ENCODE measurements around the gene EEF1AKMT1. TPM values are rescaled to one million over a fixed set of nuclear protein-coding genes. Genes with fewer than 3 reads are reported as not detected.

Gene EEF1AKMT1
- total RNA-seq, 1 experiment from 2014 or later = 9.2 TPM

DNA sequence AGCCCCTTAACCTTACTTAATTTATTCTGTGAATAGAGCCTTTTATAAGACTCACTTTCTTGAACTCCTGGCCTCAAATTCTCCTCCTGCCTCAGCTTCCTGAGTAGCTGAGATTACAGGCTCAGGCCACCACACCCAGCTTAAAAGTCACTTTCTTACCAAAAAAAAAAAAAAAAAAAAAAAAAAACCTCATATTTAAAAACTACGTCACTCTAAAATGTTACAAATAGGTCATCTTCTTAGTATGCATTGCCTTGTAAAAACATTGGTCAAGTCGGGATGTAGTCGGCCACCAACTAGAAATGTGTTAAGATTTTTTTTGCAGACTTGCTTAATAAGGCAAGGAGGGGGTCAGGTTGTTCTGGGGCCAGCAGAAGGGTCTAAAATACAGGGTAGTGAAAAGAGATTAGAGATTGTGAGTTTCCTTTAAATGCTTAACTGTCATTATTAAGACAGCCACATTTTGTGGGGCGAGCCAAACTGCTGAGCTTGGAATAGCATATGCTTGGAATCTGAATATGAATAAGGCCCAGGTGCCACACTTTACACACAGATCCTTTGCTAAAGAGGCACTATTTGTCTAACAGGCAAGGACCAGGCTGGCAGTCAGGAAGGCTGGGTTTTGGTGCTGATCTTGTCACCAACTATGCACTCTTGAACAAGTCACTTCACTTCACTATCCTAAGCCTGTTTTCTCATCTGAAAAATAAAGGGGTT lies 86.7 kb downstream of the EEF1AKMT1 start:
- Histone ChIP-seq H3K9me3 (ENCODE audit: low read depth, low read length, poor library complexity, severe bottlenecking) (no peaks in the 10 kb centered on the region), H3K4me1 (ENCODE audit: insufficient read depth, low read length, poor library complexity, severe bottlenecking) (no peaks in the 10 kb centered on the region), H3K36me3 (ENCODE audit: insufficient read depth, low read length, poor library complexity, severe bottlenecking) (no peaks in the 10 kb centered on the region), H3K27ac (ENCODE audit: low read depth, low read length, poor library complexity, severe bottlenecking) (no peak overlapping the region), H3K27me3 (replicated peaks; ENCODE audit: insufficient read depth, low read depth, low read length, poor library complexity) (no peaks in the 10 kb centered on the region), H3K4me3 (ENCODE audit: low read depth, low read length, poor library complexity, severe bottlenecking) (no peak overlapping the region)
- no TSS peak for BruUV-seq (replicated peaks)
- DNase-seq (ENCODE audit: low spot score) = no peak
- POLR2A ChIA-PET (ENCODE audit: low non-redundant PET) = no interaction called here
- CTCF ChIA-PET = no interaction called here
- intact Hi-C loops (cut with micrococcal nuclease; ENCODE audit: unreplicated experiment) = no loop called here
- TF ChIP-seq EZH2 (IDR thresholded peaks at IDR 0.05; ENCODE audit: borderline replicate concordance, low read depth, low read length, poor library complexity, severe bottlenecking) = no peak
- TF ChIP-seq, protein P1, sequence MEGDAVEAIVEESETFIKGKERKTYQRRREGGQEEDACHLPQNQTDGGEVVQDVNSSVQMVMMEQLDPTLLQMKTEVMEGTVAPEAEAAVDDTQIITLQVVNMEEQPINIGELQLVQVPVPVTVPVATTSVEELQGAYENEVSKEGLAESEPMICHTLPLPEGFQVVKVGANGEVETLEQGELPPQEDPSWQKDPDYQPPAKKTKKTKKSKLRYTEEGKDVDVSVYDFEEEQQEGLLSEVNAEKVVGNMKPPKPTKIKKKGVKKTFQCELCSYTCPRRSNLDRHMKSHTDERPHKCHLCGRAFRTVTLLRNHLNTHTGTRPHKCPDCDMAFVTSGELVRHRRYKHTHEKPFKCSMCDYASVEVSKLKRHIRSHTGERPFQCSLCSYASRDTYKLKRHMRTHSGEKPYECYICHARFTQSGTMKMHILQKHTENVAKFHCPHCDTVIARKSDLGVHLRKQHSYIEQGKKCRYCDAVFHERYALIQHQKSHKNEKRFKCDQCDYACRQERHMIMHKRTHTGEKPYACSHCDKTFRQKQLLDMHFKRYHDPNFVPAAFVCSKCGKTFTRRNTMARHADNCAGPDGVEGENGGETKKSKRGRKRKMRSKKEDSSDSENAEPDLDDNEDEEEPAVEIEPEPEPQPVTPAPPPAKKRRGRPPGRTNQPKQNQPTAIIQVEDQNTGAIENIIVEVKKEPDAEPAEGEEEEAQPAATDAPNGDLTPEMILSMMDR (conservative IDR thresholded peaks at IDR 0.05; ENCODE audit: low read depth, low read length) = no peak

DNA sequence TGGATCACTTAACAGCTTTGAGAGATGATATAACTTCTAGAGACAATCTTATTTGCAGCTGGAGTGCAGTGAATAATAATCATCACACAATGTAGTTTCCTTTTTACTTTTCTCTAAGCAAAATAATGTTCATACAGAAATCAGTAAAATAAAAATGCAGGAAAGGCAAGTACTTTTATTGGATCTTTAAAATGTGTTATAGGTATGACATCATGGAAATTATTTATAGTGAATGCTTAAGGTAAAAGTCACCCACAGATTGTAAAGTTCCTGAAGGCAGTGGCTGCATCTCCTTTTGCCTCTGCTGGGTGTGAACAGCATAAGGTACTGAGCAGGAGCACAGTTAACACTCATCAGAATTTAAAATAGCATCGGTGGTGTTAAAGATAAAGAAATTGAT lies 87.6 kb downstream of the EEF1AKMT1 start:
- no peaks in the 10 kb centered on the region for H3K4me1 ChIP-seq (ENCODE audit: insufficient read depth, low read length, poor library complexity, severe bottlenecking)
- no TSS peak for BruUV-seq (replicated peaks)

DNA sequence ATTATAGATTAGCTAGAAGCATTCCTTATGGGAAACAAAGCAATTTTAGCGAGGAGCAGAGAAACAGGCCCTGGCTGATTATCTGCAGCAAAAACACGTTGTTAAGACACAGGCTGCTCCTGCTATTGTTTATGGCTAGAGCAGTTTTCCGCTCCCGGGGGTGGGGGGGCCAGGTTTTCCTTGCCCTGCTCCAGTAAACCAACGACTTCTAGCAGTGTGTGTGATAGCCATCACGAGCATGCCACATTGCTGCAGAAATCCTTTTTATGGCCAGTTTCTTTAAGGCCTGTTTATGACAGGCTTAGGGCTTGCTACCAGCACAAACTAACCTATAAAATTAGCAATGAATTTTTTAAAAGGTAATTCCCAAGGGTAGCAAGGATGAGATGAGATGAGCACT lies 88.7 kb downstream of the EEF1AKMT1 start:
- H3K27me3 ChIP-seq (replicated peaks; ENCODE audit: insufficient read depth, low read depth, low read length, poor library complexity) = no peaks in the 10 kb centered on the region
- TF ChIP-seq EZH2 (IDR thresholded peaks at IDR 0.05; ENCODE audit: borderline replicate concordance, low read depth, low read length, poor library complexity, severe bottlenecking) = no peak
- TF ChIP-seq, protein P1 (conservative IDR thresholded peaks at IDR 0.05; ENCODE audit: low read depth, low read length) = no peak
- no peaks in the 10 kb centered on the region for H3K36me3 ChIP-seq (ENCODE audit: insufficient read depth, low read length, poor library complexity, severe bottlenecking)
- H3K9me3 ChIP-seq (ENCODE audit: low read depth, low read length, poor library complexity, severe bottlenecking) = no peaks in the 10 kb centered on the region
- H3K4me1 ChIP-seq (ENCODE audit: insufficient read depth, low read length, poor library complexity, severe bottlenecking) = no peaks in the 10 kb centered on the region
- H3K4me3 ChIP-seq (ENCODE audit: low read depth, low read length, poor library complexity, severe bottlenecking) = no peak overlapping the region
- no peak overlapping the region for H3K27ac ChIP-seq (ENCODE audit: low read depth, low read length, poor library complexity, severe bottlenecking)
- BruUV-seq (replicated peaks) = no TSS peak
- POLR2A ChIA-PET (ENCODE audit: low non-redundant PET) = no interaction called here
- CTCF ChIA-PET = no interaction called here
- intact Hi-C loops (cut with micrococcal nuclease; ENCODE audit: unreplicated experiment) = no loop called here
- DNase-seq (ENCODE audit: low spot score) = no peak

More for the DNA sequence above, 87.6 kb downstream of the EEF1AKMT1 start:
- H3K27me3 ChIP-seq (replicated peaks; ENCODE audit: insufficient read depth, low read depth, low read length, poor library complexity) = no peaks in the 10 kb centered on the region
- H3K9me3 ChIP-seq (ENCODE audit: low read depth, low read length, poor library complexity, severe bottlenecking) = no peaks in the 10 kb centered on the region
- ChIA-PET POLR2A (ENCODE audit: low non-redundant PET) (no interaction called here), CTCF (no interaction called here)
- H3K27ac ChIP-seq (ENCODE audit: low read depth, low read length, poor library complexity, severe bottlenecking) = no peak overlapping the region
- intact Hi-C loops (cut with micrococcal nuclease; ENCODE audit: unreplicated experiment) = no loop called here
- no peak for TF ChIP-seq EZH2 (IDR thresholded peaks at IDR 0.05; ENCODE audit: borderline replicate concordance, low read depth, low read length, poor library complexity, severe bottlenecking)
- TF ChIP-seq, protein P1 (conservative IDR thresholded peaks at IDR 0.05; ENCODE audit: low read depth, low read length) = no peak
- DNase-seq (ENCODE audit: low spot score) = no peak
- H3K4me3 ChIP-seq (ENCODE audit: low read depth, low read length, poor library complexity, severe bottlenecking) = no peak overlapping the region
- no peaks in the 10 kb centered on the region for H3K36me3 ChIP-seq (ENCODE audit: insufficient read depth, low read length, poor library complexity, severe bottlenecking)

Measured in A673 (cell line).